Measurements from ENCODE around the gene FUT4. TPM values are rescaled to one million over a fixed set of nuclear protein-coding genes. Genes with fewer than 3 reads are reported as not detected.

FUT4 gene
- total RNA-seq, 1 donor from 2014 or later: 1.4 TPM

GRCh38 chr11:94585399-94585798 is 41.7 kb downstream of the FUT4 start:
- Histone ChIP-seq H3K9me3 (replicated peaks) (no peaks in the 10 kb centered on the region), H3K27me3 (ENCODE audit: low read depth) (no peaks in the 10 kb centered on the region), H3K4me1 (no peaks in the 10 kb centered on the region), H3K36me3 (no peaks in the 10 kb centered on the region), H3K4me3 (no peak overlapping the region), H3K27ac (replicated peaks) (no peak overlapping the region)
- DNase-seq: no peak
- intact Hi-C loops (cut with micrococcal nuclease): no loop called here
- no peak for TF ChIP-seq CTCF (IDR thresholded peaks at IDR 0.05; ENCODE audit: borderline replicate concordance)

GRCh38 chr11:94586546-94586945 is 42.8 kb downstream of the FUT4 start:
- Histone ChIP-seq H3K4me3 (no peak overlapping the region), H3K36me3 (no peaks in the 10 kb centered on the region), H3K9me3 (replicated peaks) (no peaks in the 10 kb centered on the region), H3K27ac (replicated peaks) (no peak overlapping the region), H3K27me3 (ENCODE audit: low read depth) (no peaks in the 10 kb centered on the region), H3K4me1 (no peaks in the 10 kb centered on the region)
- TF ChIP-seq CTCF (IDR thresholded peaks at IDR 0.05; ENCODE audit: borderline replicate concordance): no peak
- DNase-seq: no peak
- intact Hi-C loops (cut with micrococcal nuclease): no loop called here

GRCh38 chr11:94586978-94587377 is 43.3 kb downstream of the FUT4 start:
- Histone ChIP-seq H3K36me3 (no peaks in the 10 kb centered on the region), H3K27ac (replicated peaks) (no peak overlapping the region), H3K27me3 (ENCODE audit: low read depth) (no peaks in the 10 kb centered on the region), H3K9me3 (replicated peaks) (no peaks in the 10 kb centered on the region), H3K4me1 (no peaks in the 10 kb centered on the region), H3K4me3 (no peak overlapping the region)
- no peak for DNase-seq
- intact Hi-C loops (cut with micrococcal nuclease): no loop called here
- no peak for TF ChIP-seq CTCF (IDR thresholded peaks at IDR 0.05; ENCODE audit: borderline replicate concordance)

- no peaks in the 10 kb centered on the region for H3K36me3 ChIP-seq
- H3K9me3 ChIP-seq (replicated peaks): no peaks in the 10 kb centered on the region
- intact Hi-C loops (cut with micrococcal nuclease): no loop called here
- H3K4me3 ChIP-seq: no peak overlapping the region
- no peak for TF ChIP-seq CTCF (IDR thresholded peaks at IDR 0.05; ENCODE audit: borderline replicate concordance)
- DNase-seq: no peak
- no peaks in the 10 kb centered on the region for H3K4me1 ChIP-seq
- no peak overlapping the region for H3K27ac ChIP-seq (replicated peaks)
- H3K27me3 ChIP-seq (ENCODE audit: low read depth): no peaks in the 10 kb centered on the region
These were observed 44.7 kb downstream of the FUT4 start for GRCh38 chr11:94588366-94588942.

GRCh38 chr11:94590352-94591041 is 46.8 kb downstream of the FUT4 start:
- no peak overlapping the region for H3K27ac ChIP-seq (replicated peaks)
- H3K4me1 ChIP-seq: no peaks in the 10 kb centered on the region
- intact Hi-C loops (cut with micrococcal nuclease): no loop called here
- H3K9me3 ChIP-seq (replicated peaks): no peaks in the 10 kb centered on the region
- no peaks in the 10 kb centered on the region for H3K36me3 ChIP-seq
- no peaks in the 10 kb centered on the region for H3K27me3 ChIP-seq (ENCODE audit: low read depth)
- no peak for DNase-seq
- no peak for TF ChIP-seq CTCF (IDR thresholded peaks at IDR 0.05; ENCODE audit: borderline replicate concordance)
- H3K4me3 ChIP-seq: no peak overlapping the region

Data from left ventricle myocardium inferior (tissue), 1 donor.